Psoas muscle (tissue), 8 donors: ENCODE results near the gene ATAD5. TPM values are rescaled to one million over a fixed set of nuclear protein-coding genes. Genes with fewer than 3 reads are reported as not detected.

Experiments used
- ATAC-seq, 4 donors: fragments of 200-7000 bp; cut with Tn5 transposase; one replicate each; pipeline ENCODE4 v1.9.1; 2020; ENCODE audit warnings: moderate library complexity in 3 of 4, mild to moderate bottlenecking in 2 of 4
- DNase-seq, 2 donors: peaks; one replicate each; pipeline ENCODE4 v3.0.0-alpha.2; 2020
- H3K27ac ChIP-seq: fragments of 200-600 bp; one replicate; pipeline ENCODE4 v1.8.0; 2022
- H3K27me3 ChIP-seq, 3 donors: fragments of 200-600 bp in 1 of 3; one replicate each; pipeline versions ENCODE4 v1.6.1 to v1.8.0; 2013 to 2022; ENCODE audit warnings: low read length in 2 of 3, mild to moderate bottlenecking in 2 of 3, moderate library complexity in 1 of 3; ENCODE audit not compliant: insufficient read depth in 3 of 3
- H3K36me3 ChIP-seq, 2 donors: fragments of 200-600 bp in 1 of 2; one replicate each; pipeline versions ENCODE4 v1.6.1 to v1.8.0; 2013 to 2022; ENCODE audit warnings: low read depth in 1 of 2, mild to moderate bottlenecking in 1 of 2, moderate library complexity in 1 of 2; ENCODE audit not compliant: insufficient read depth in 1 of 2
- H3K4me1 ChIP-seq: fragments of 200-600 bp; one replicate; pipeline ENCODE4 v1.8.0; 2022
- H3K4me3 ChIP-seq: fragments of 200-600 bp; one replicate; pipeline ENCODE4 v1.8.0; 2022; ENCODE audit warnings: mild to moderate bottlenecking
- H3K9me3 ChIP-seq: fragments of 200-600 bp; one replicate; pipeline ENCODE4 v1.8.0; 2022
- CTCF ChIP-seq: fragments of 200-600 bp; IDR thresholded peaks from one replicate; pipeline ENCODE4 v1.8.0; 2022; ENCODE audit warnings: antibody characterized with exemption
- WGBS, 3 donors: extraction: QIAGEN DNeasy Blood & Tissue Kit; methylation state at CpG; one replicate each; pipeline versions ENCODE4 v1.1.6 to v1.1.7; 2013; 5-methylcytosine and 5-hydroxymethylcytosine counted together
- intact Hi-C, 2 donors: fragments of 100-400 bp; cut with DNase I; formaldehyde crosslinking; loops; one replicate each; pipeline versions ENCODE4 v1.11.0 to v1.14.2; 2022
- long read RNA-seq, 2 donors: library from polyadenylated mRNA; unstranded; transcript quantifications; one replicate each; pipeline ENCODE4 v2.0.0, GENCODE V29; 2021
- polyA plus RNA-seq, 3 donors: library from polyadenylated mRNA; stranded (reverse); fragments of 200-250 nt; gene quantifications; one replicate each; pipeline ENCODE4 v1.2.3, GENCODE V29; 2013
- total RNA-seq, 4 donors: library from RNA; stranded (reverse); fragmentation: NEBNext Ultra II Directional in 2 of 4; extraction: Animal tissue kit (Norgen Biotek cat#: 25700) in 2 of 4; gene quantifications; one replicate each; pipeline versions ENCODE4 v1.2.1 to v1.2.4, GENCODE V29; 2021 to 2023
- donor health status: healthy with polysubstance abuse.
- donor health status: DM: no; HTN: no; CAD: no; lungs with moderate emphysema.
- donor health status: Bipolar disorder and iron deficiency.
- donor health status: healthy.
- donor health status: DM: yes; HTN: yes; CAD: no.
- donor health status: DM: no; HTN: no; CAD: no.
- donor health status: DM: no; HTN: no; CAD: no.
- donor health status: DM: yes; HTN: yes; CAD: no.

Gene ATAD5
- total RNA-seq (under 1 TPM; 0.15 to 0.44 (median 0.24) TPM), polyA plus RNA-seq (under 1 TPM; 0.11 to 0.25 (median 0.14) TPM)
- long read RNA-seq, donor 1, result 0 reads
- long read RNA-seq, donor 2, result 0 reads

- H3K4me1 ChIP-seq, result peaks cover 13% of the 10 kb centered on the region
- H3K27ac ChIP-seq, result peak within 1 kb of the TSS; percentile 2
- 0% methylated on average over 59 of the region's 59 CpGs for WGBS, 3 donors
- intact Hi-C loops, result no loop called here
- peak within 1 kb of the TSS; percentile 95 for H3K4me3 ChIP-seq
- no peaks in the 10 kb centered on the region for H3K36me3 ChIP-seq
- no peaks in the 10 kb centered on the region for H3K27me3 ChIP-seq
- no peak for TF ChIP-seq CTCF
- no peaks in the 10 kb centered on the region for H3K9me3 ChIP-seq
- ATAC-seq (peak; percentile 98 to 100 (median 100)), DNase-seq (peak; percentile 94 to 95)
These were observed at the start of gene ATAD5 for GRCh38 chr17:30831663-30832437. ATAD5 (plus strand) TSS chr17:30831966; CDS start chr17:30832348, 382 bp downstream.

- intact Hi-C loops, result no loop called here
- no peak for DNase-seq
- peaks cover 0 to 80% of the 10 kb centered on the region in 2 donors for H3K36me3 ChIP-seq
- H3K4me1 ChIP-seq, result no peaks in the 10 kb centered on the region
- WGBS, 3 donors, result 82 to 92% (median 88%) methylated on average over 2 of the region's 2 CpGs
- no peak for ATAC-seq
- no peak for TF ChIP-seq CTCF
- H3K4me3 ChIP-seq, result no peak overlapping the region
- H3K9me3 ChIP-seq, result no peaks in the 10 kb centered on the region
- no peaks in the 10 kb centered on the region for H3K27me3 ChIP-seq
- H3K27ac ChIP-seq, result no peak overlapping the region
These were observed 49.6 kb upstream of the ATAD5 start for GRCh38 chr17:30782206-30782605.

GRCh38 chr17:30788918-30789317 lies 42.8 kb upstream of the ATAD5 start:
- peaks cover 3 to 97% of the 10 kb centered on the region in 2 donors for H3K36me3 ChIP-seq
- WGBS, 3 donors, result 95 to 98% (median 95%) methylated on average over 2 of the region's 2 CpGs
- no peak overlapping the region for H3K4me3 ChIP-seq
- TF ChIP-seq CTCF, result no peak
- no peak overlapping the region for H3K27ac ChIP-seq
- H3K4me1 ChIP-seq, result no peaks in the 10 kb centered on the region
- H3K9me3 ChIP-seq, result no peaks in the 10 kb centered on the region
- DNase-seq (no peak), ATAC-seq (no peak)
- H3K27me3 ChIP-seq, result no peaks in the 10 kb centered on the region
- intact Hi-C loops, result no loop called here

- intact Hi-C loops, result no loop called here
- H3K27me3 ChIP-seq, result no peaks in the 10 kb centered on the region
- no peaks in the 10 kb centered on the region for H3K4me1 ChIP-seq
- DNase-seq (no peak), ATAC-seq (no peak)
- H3K36me3 ChIP-seq, result peaks cover 3 to 97% of the 10 kb centered on the region in 2 donors
- WGBS, 3 donors, result 80 to 91% (median 83%) methylated on average over 2 of the region's 2 CpGs
- TF ChIP-seq CTCF, result no peak
- H3K9me3 ChIP-seq, result no peaks in the 10 kb centered on the region
- no peak overlapping the region for H3K4me3 ChIP-seq
- no peak overlapping the region for H3K27ac ChIP-seq
These were observed 41.5 kb upstream of the ATAD5 start for GRCh38 chr17:30790279-30790678.
